Measurements from ENCODE around the gene MSL3B.

Gene MSL3B

DNA sequence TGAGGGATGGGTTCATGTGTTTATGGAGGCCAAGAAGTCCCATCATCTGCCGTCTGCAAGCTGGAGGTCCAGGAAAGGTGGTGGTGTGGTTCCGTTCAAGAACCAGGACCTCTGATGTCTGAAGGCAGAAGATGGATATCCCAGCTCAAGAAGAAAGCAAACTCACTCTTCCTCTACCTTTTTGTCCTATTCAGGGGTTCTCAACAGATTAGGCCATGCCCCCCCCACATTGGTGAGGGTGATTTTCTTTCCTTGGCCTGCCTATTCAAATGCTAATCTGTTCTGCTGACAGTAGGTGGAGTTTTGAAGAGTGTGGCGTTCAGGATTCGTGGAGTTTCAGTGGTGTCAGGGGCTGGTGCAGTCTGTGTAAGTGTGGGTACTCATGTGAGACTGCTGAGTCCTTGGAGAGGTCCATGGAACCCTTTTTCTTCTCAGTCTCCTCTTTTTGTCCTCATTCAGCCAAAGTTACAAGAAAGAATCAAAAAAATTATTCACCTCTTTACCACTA, 5.9 kb downstream of the MSL3B start:
- H3K4me3 ChIP-seq (ENCODE audit: low read length): no peak overlapping the region
- TF ChIP-seq ZNF274 (IDR thresholded peaks at IDR 0.05; ENCODE audit: low read depth, low read length): no peak

DNA sequence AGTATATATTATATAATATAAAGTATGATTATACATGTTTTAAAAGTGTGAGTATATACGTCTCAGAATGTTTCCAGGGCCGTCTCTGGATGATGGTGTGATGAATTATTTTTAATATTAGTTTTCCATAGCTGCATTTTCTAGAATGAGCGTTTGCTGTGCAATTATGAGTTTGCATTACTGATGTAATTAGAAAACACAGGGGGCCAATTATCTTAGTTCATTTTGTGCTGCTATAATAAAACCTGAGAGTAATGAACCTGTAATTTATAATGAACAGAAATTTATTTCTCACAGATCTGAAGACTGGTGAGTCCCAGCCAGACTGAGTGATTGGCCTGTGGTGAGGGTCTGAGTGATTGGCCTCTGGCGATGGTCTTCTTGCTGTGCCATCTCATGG, 9.9 kb downstream of the MSL3B start:
- H3K4me3 ChIP-seq (ENCODE audit: low read length): no peak overlapping the region
- TF ChIP-seq ZNF274 (IDR thresholded peaks at IDR 0.05; ENCODE audit: low read depth, low read length): no peak

DNA sequence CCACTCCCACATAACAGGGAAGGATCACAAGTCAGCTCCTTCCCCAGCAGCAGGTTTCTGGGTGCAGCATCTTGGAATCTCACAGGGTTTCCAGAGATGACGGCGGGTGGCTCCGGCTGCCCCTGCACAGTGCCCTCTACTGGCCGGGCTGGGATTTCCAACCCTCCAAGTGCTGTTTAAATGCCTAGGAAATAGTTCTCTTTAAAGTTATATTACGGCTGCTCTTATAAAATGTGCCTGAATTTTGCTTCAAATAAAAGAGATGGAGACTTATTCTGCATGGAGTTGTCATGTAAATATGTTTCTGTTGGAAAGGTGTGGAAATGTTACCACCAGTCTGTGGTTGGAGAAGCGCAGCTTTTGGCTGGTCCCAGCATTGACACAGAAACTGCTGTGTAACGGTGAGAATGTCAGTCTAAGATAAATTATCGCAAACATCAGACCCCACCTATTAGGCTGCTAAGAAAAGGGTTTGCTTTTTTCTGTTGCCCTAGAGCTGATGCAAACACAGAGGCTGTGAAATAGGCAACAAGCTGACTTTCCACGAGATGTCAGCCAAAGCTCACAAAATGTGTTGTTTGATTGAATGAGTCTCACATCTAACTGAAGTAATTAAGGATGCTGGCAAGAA, 10.6 kb downstream of the MSL3B start:
- no peak for TF ChIP-seq ZNF274 (IDR thresholded peaks at IDR 0.05; ENCODE audit: low read depth, low read length)

DNA sequence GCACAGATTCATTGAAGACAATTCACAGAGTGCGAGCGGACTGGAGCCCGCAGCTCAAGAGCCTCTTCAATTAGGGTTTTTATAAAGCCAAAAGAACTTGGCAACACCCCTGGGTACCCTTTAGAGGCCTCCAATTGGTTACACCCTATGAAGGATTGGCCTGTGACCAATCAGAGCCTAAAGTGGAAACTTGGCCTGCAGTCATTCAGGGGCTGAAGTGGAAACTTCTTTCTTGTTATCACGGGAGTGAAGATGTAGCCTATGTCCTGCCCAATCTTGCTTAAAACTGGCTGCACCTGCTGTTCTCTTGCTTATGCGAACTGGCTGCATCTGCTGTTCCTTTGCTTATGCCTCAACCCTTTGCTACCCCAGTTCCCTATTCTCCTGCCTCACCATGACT, 12.0 kb downstream of the MSL3B start:
- H3K4me3 ChIP-seq (ENCODE audit: low read length): no peak overlapping the region
- TF ChIP-seq ZNF274 (IDR thresholded peaks at IDR 0.05; ENCODE audit: low read depth, low read length): no peak

More for the DNA sequence above, 10.6 kb downstream of the MSL3B start:
- no peak overlapping the region for H3K4me3 ChIP-seq (ENCODE audit: low read length)

DNA sequence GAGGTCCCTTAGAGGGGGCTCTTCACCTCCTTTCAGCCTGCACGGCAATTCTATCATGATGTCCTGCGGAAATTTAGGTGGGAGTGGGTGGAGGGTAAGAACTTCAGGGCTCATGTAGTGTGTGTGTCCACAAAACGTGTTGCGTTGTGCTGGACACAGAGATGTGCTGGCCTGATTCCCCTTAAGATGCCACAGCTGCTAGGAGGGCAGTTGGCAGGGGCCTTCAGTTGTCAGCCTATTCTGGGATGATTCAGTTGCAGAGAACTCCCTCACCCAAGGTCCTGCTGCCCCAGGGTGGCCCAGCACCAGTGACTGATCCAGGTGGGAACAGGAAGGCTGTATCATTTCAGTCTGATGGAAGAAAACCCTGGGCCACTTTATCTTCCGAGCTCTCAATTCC, 12.8 kb downstream of the MSL3B start:
- TF ChIP-seq ZNF274 (IDR thresholded peaks at IDR 0.05; ENCODE audit: low read depth, low read length): no peak

DNA sequence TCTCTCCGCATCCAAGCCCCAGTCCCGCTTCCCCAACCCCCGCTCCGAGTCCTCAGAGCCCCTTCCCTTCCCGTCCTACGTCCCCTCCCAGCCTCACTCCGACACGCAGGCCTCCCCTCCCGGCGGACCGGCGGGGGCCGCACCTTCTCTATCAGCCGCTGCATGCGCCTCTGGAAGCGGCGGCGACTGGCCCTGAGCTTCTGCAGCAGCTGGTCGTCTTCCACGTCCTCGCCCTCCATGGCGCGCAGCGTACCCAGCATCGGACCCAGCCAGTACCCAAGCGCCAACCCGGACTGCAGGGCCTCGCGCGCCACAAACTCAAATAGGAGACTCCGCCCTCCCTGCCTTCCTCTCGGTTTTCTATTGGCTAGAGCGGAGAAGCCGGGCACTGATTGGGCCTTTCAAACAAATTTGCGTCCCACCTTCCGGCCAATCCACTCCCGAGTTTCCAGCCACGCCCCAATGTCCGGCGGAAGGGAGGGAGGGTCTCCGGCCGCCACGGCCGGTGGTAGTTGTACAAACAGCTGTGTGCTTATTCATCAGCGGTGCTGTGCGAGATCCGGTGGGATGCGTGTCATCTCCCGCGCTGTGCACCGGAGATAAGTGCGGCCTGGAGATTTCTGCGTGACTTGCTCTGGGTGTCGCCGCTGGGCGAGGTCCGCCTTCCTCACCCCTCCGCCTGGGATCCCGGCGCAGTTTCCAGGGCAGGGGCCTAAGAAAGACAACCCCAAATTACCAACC, 13.8 kb downstream of the MSL3B start, which contains the start of gene HJURP:
TSS of gene HJURP (minus strand) at position 295 of the 741 bp plus-strand sequence. CDS start at position 260, 35 bp downstream.
- no peak for TF ChIP-seq ZNF274 (IDR thresholded peaks at IDR 0.05; ENCODE audit: low read depth, low read length)

More for the DNA sequence above, 12.8 kb downstream of the MSL3B start:
- no peak overlapping the region for H3K4me3 ChIP-seq (ENCODE audit: low read length)

DNA sequence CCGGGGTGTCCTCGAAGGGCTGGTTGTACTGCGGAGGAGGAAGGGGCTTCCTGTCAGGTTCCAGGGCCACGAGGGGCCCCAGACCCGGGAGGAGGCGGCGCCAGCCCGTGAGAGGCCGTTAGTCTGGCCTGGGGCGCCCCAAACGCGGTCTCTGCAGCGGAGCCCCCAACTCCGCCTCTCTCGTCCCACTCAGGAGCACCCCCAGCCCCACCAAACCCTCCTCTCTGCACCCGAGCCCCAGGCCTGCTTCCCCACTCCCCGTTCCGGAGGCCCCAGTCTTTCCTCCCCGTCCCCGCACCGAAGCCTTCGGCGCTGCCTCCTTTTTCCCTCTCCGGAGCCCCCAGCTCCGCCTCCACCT, 14.3 kb downstream of the MSL3B start:
- TF ChIP-seq ZNF274 (IDR thresholded peaks at IDR 0.05; ENCODE audit: low read depth, low read length): no peak
- peak overlapping the region; percentile 83 for H3K4me3 ChIP-seq (ENCODE audit: low read length)

More for the DNA sequence above, 13.8 kb downstream of the MSL3B start, which contains the start of gene HJURP:
- H3K4me3 ChIP-seq (ENCODE audit: low read length): peak within 1 kb of the TSS; percentile 83

DNA sequence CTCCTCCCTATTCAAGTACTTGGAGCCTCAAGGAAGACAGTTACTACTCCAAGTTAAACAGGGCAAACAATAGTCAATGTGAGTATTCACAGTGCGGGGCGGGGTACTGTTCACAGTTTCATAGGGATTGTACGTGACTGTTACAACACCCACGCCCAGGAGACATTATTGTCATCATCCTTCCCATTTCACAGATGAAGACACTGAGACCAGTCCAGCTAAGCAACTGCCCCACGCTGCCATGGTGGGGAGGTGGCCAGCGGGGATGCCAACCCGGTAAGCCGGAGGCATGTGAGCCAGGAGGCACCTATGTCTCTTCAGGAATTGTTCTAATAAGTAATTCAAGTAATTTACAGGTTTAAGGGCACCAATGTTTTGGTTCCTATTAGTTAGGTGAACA, 14.8 kb downstream of the MSL3B start:
- TF ChIP-seq ZNF274 (IDR thresholded peaks at IDR 0.05; ENCODE audit: low read depth, low read length): no peak
- H3K4me3 ChIP-seq (ENCODE audit: low read length): peak overlapping the region; percentile 83

DNA sequence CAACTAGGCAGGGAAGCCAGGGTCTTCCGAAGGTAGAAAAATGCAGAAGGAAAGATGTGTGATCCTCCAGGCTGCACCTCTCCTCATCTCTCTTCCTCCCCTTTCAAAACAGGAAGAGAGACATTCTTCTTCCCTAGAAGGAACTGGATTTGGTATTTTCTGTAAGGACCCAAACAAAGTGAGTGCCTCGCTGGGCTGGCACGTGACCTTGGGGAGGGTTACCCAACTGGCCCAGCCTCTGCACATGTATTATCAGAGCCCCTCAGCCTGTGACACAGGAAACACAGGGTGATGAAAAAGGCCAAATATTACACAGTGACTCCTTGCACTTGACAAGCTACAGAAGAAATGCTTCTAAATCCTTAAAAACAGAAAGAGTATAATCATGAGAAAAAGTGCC, 16.1 kb downstream of the MSL3B start:
- peak overlapping the region; percentile 30; the same call in 1 of the 2 replicates for H3K4me3 ChIP-seq (ENCODE audit: low read length)
- TF ChIP-seq ZNF274 (IDR thresholded peaks at IDR 0.05; ENCODE audit: low read depth, low read length): no peak

DNA sequence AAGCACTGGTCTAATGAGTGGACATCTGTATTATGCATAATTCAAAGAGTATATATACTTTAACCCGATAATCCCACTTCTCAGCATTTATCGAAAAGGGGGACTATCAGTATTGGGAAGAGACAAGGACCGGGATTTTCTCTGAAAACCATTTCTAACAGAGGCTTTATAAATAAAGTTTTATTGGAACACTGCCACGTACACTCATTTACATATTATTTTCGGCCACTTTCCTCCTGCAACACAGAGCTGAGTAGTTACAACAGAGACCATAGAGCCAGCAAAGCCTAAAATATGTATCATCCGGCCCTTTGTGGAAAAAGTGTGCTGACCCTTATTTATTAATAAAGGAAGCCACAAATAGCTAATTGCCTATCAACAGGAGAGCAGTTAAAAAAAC, 17.0 kb downstream of the MSL3B start:
- TF ChIP-seq ZNF274 (IDR thresholded peaks at IDR 0.05; ENCODE audit: low read depth, low read length): no peak
- no peak overlapping the region for H3K4me3 ChIP-seq (ENCODE audit: low read length)

DNA sequence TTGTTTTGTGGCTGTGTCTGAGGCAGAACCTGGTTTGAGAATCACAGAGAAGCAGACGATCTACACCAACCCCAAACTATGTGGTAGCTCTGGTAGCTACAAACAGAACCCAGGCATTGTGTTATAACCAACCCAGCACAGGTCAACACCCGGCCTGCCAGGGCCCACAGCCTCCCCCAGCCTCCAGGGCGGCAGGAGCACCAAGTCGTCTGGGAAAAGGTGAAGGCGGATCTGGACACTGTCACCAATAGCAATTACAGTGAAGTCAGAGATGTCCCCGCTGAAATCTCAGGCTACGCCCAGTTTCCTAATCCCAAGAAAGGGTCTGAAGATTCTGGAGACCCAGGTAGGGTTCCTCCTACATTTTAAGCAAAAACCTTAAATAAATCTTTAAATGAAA, 17.4 kb downstream of the MSL3B start:
- H3K4me3 ChIP-seq (ENCODE audit: low read length): no peak overlapping the region
- TF ChIP-seq ZNF274 (IDR thresholded peaks at IDR 0.05; ENCODE audit: low read depth, low read length): no peak

DNA sequence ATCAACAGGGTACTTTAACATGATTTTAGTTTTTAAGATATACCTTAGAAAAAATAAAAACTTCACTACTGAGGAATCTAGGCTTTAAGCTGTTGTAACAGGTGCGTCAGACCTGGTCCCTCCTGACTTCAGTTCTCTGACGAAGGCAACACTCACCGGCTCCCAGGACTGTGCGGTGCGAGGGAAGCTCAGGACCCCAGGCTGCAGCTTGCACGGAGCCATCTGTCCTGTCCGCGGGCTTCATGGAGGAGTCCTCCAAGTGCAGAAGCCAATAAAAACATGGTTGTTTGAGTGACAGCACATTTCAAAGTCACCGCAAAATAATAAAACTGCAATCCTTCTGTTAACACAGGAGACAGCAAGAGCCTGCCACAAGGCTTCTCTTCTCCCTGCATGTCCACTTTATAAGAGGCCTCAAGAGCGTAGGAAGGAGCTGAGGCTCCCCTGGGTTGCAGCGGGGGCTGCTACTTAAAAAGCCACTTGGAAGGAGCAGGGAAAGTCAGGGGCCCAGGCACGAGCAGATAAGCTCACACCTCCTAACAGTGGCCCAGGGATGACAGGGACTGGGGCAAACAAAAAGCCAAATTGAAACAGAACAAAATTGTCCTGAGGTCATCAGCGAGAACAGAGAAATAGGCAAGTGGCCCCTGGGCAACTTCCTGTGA, 18.4 kb downstream of the MSL3B start:
- H3K4me3 ChIP-seq (ENCODE audit: low read length): no peak overlapping the region
- no peak for TF ChIP-seq ZNF274 (IDR thresholded peaks at IDR 0.05; ENCODE audit: low read depth, low read length)

DNA sequence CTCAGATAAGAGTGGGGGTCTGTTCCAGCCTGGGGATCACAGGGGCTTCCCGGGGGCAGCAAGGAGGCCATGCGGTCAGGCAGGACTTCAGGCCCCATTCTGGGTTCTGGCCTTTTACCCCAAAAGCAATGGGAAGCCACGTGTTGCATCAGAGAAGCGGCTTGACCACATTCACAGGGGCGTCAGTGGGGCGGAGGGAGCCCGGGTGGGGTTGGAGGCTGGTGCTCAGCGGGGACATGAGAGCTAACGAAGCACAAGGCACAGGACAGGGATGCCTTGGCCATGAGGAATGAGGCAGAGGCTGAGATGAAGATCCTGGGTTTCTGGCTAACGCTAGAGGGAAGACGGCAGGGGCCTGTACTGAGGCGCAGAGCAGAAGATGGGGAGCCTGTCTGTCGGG, 19.9 kb downstream of the MSL3B start:
- H3K4me3 ChIP-seq (ENCODE audit: low read length): no peak overlapping the region
- TF ChIP-seq ZNF274 (IDR thresholded peaks at IDR 0.05; ENCODE audit: low read depth, low read length): no peak

DNA sequence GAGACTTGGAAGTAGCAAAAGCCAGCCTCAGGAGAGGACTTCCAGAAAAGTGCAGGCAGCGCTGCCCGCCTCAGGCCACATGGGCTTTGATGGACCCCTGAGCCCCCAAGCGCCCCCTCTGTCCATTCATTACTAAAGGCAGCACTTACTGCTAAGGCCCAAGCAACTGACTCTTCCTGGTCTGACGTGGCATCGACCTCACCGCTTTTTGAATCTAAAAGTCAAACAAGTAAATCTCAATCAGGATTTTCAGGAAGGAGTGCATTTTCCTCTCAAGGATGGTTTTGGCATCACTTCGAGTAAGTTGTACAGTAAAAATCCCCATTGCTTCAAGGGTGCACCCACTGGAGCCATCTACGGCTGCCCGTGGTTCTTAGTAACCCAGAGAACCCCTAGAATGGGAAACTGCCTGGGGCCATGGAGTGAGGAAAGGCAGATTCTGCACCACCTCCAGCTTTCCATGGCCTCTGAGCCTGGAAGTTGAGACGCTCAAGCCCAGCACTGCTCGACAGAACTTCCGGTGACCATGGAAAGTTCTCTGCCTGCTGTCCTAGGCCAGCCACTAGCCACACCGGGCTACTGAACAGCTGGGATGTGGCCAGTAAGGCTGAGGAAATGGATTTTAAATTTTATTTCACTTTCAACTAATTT, 20.8 kb downstream of the MSL3B start:
- H3K4me3 ChIP-seq (ENCODE audit: low read length): no peak overlapping the region
- TF ChIP-seq ZNF274 (IDR thresholded peaks at IDR 0.05; ENCODE audit: low read depth, low read length): no peak
